GM18508 (cell line): ENCODE results near the gene IL1RAPL1.

Experiments used
- ATAC-seq: cut with Tn5 transposase; IDR thresholded peaks from one replicate; pipeline ENCODE4 v1.9.1; 2021; ENCODE audit warnings: moderate number of reproducible peaks; ENCODE audit not compliant: insufficient read depth, unreplicated experiment

The IL1RAPL1 gene

GRCh38 chrX:28920153-28920943 is 333.1 kb downstream of the IL1RAPL1 start:
- no peak for ATAC-seq

GRCh38 chrX:28922106-28922505 is 334.9 kb downstream of the IL1RAPL1 start:
- ATAC-seq = no peak

GRCh38 chrX:28946846-28947245 is 359.6 kb downstream of the IL1RAPL1 start:
- ATAC-seq = no peak

- ATAC-seq = no peak
Observed at GRCh38 chrX:28960063-28960462, 372.8 kb downstream of the IL1RAPL1 start.

- no peak for ATAC-seq
Observed at GRCh38 chrX:28966331-28966730, 379.1 kb downstream of the IL1RAPL1 start.

- no peak for ATAC-seq
Observed at GRCh38 chrX:28969126-28969525, 381.9 kb downstream of the IL1RAPL1 start.

- ATAC-seq = no peak
Observed at GRCh38 chrX:28979877-28980276, 392.6 kb downstream of the IL1RAPL1 start.

GRCh38 chrX:28981952-28982351 is 394.7 kb downstream of the IL1RAPL1 start:
- ATAC-seq = no peak

GRCh38 chrX:28988246-28988645 is 401.0 kb downstream of the IL1RAPL1 start:
- no peak for ATAC-seq

- ATAC-seq = no peak
Observed at GRCh38 chrX:28997706-28998463, 410.6 kb downstream of the IL1RAPL1 start.

- ATAC-seq = no peak
Observed at GRCh38 chrX:28998609-28999135, 411.4 kb downstream of the IL1RAPL1 start.

GRCh38 chrX:29012867-29013266 is 425.6 kb downstream of the IL1RAPL1 start:
- ATAC-seq = no peak

GRCh38 chrX:29023207-29023606 is 436.0 kb downstream of the IL1RAPL1 start:
- no peak for ATAC-seq

GRCh38 chrX:29024871-29025270 is 437.6 kb downstream of the IL1RAPL1 start:
- no peak for ATAC-seq

GRCh38 chrX:29039501-29039900 is 452.3 kb downstream of the IL1RAPL1 start:
- no peak for ATAC-seq

- no peak for ATAC-seq
Observed at GRCh38 chrX:29040160-29040559, 452.9 kb downstream of the IL1RAPL1 start.

GRCh38 chrX:29042341-29042740 is 455.1 kb downstream of the IL1RAPL1 start:
- no peak for ATAC-seq

- no peak for ATAC-seq
Observed at GRCh38 chrX:29043746-29044145, 456.5 kb downstream of the IL1RAPL1 start.

GRCh38 chrX:29044423-29045184 is 457.4 kb downstream of the IL1RAPL1 start:
- no peak for ATAC-seq

GRCh38 chrX:29065477-29065876 is 478.2 kb downstream of the IL1RAPL1 start:
- no peak for ATAC-seq

- no peak for ATAC-seq
Observed at GRCh38 chrX:29066516-29066915, 479.3 kb downstream of the IL1RAPL1 start.
